ENCODE results near the gene ARHGAP5. TPM values are rescaled to one million over a fixed set of nuclear protein-coding genes. Genes with fewer than 3 reads are reported as not detected.

Gene ARHGAP5
- total RNA-seq, 2 experiments from 2014 or later, result 8.1 to 20.4 TPM

GRCh38 chr14:32085182-32085844 lies 8.2 kb downstream of the ARHGAP5 start:
- no peak overlapping the region for H3K27ac ChIP-seq (ENCODE audit: low read depth, low read length, poor library complexity, severe bottlenecking)
- TF ChIP-seq CTCF (conservative IDR thresholded peaks at IDR 0.05; ENCODE audit: low read length) (no peak), EZH2phosphoT487 (IDR thresholded peaks at IDR 0.05; ENCODE audit: borderline replicate concordance, low read depth, low read length) (no peak)
- no TSS peak for BruUV-seq (replicated peaks)

DNA sequence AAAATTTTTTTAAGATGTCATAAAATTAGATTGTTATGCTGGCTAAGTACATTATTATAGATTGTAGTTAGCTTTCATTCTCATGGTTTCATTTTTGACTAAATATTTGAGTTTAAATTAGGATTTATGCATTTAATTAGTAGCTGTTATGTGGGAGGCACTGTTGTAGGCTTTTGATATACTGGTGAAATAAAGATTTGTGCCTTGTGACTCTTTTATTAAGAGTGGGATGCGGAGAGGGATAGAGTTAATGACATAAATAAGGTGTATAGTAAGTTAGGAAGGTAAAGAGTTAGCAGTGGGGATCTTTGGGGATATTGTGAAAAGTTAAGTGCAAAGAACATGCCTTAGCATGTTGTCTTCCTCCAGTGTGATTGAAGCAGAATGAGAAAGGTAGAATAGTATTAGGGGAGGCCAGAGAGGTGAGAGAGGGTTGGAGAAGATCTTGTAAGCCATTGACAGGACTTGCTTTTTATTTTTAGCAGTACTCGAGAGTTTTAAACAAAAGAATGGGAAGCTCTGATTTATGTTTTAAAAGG lies 8.8 kb downstream of the ARHGAP5 start:
- intact Hi-C loops (cut with micrococcal nuclease; ENCODE audit: unreplicated experiment), result no loop called here
- Histone ChIP-seq H2AFZ (ENCODE audit: low read length) (no peak overlapping the region), H3K9me3 (ENCODE audit: low read length) (no peaks in the 10 kb centered on the region), H3K36me3 (ENCODE audit: insufficient read depth, low read length) (no peaks in the 10 kb centered on the region), H3K27ac (ENCODE audit: low read depth, low read length, poor library complexity, severe bottlenecking) (no peak overlapping the region), H3K9me2 (ENCODE audit: insufficient read depth, low read length) (no peaks in the 10 kb centered on the region), H3K4me2 (ENCODE audit: low read length) (no peak overlapping the region), H3K4me3 (ENCODE audit: low read depth, low read length, poor library complexity, severe bottlenecking) (no peak overlapping the region), H3K79me2 (ENCODE audit: insufficient read depth, low read depth, low read length) (no peaks in the 10 kb centered on the region), H4K20me1 (ENCODE audit: insufficient read depth, low read length) (peaks cover 5% of the 10 kb centered on the region; the same call in 1 of the 2 replicates), H3K4me1 (ENCODE audit: insufficient read depth, low read length, poor library complexity, severe bottlenecking) (no peaks in the 10 kb centered on the region)
- BruUV-seq (replicated peaks), result no TSS peak
- DNase-seq (ENCODE audit: low spot score), result no peak
- ChIA-PET CTCF (ENCODE audit: unreplicated experiment) (no interaction called here), POLR2A (interaction anchor here (0.5 kb wide), 1 partner anchor 145 kb away, joined by 3 read pairs; no protein-coding TSS in a partner anchor)
- no peak for TF ChIP-seq CTCF (conservative IDR thresholded peaks at IDR 0.05; ENCODE audit: low read length)
- TF ChIP-seq EZH2phosphoT487 (IDR thresholded peaks at IDR 0.05; ENCODE audit: borderline replicate concordance, low read depth, low read length), result no peak

More at GRCh38 chr14:32085182-32085844, 8.2 kb downstream of the ARHGAP5 start:
- Histone ChIP-seq H3K79me2 (ENCODE audit: insufficient read depth, low read depth, low read length) (no peaks in the 10 kb centered on the region), H3K9me3 (ENCODE audit: low read length) (no peaks in the 10 kb centered on the region), H3K9me2 (ENCODE audit: insufficient read depth, low read length) (no peaks in the 10 kb centered on the region), H3K4me2 (ENCODE audit: low read length) (no peak overlapping the region), H3K36me3 (ENCODE audit: insufficient read depth, low read length) (no peaks in the 10 kb centered on the region), H3K4me1 (ENCODE audit: insufficient read depth, low read length, poor library complexity, severe bottlenecking) (no peaks in the 10 kb centered on the region), H4K20me1 (ENCODE audit: insufficient read depth, low read length) (peaks cover 5% of the 10 kb centered on the region; the same call in 1 of the 2 replicates), H3K4me3 (ENCODE audit: low read depth, low read length, poor library complexity, severe bottlenecking) (no peak overlapping the region), H2AFZ (ENCODE audit: low read length) (no peak overlapping the region)
- DNase-seq (ENCODE audit: low spot score), result no peak
- POLR2A ChIA-PET, result interaction anchor here (0.5 kb wide), 1 partner anchor 146 kb away, joined by 3 read pairs; no protein-coding TSS in a partner anchor
- intact Hi-C loops (cut with micrococcal nuclease; ENCODE audit: unreplicated experiment), result no loop called here
- CTCF ChIA-PET (ENCODE audit: unreplicated experiment), result no interaction called here

Measured in OCI-LY7 (cell line).